ACHN (cell line): ENCODE data around the gene IQCF2.
"Not testable (repeated sequence)": the region's sequence is repeated elsewhere in the genome, so short reads cannot be mapped to it uniquely, and the experiment has no call there.

Source experiments
- DNase-seq: peaks from one replicate; pipeline ENCODE4 v3.0.0-alpha.2; 2015
- in situ Hi-C: cut with HindIII; loops from 2 replicates; pipeline ENCODE4 v1.10.0; 2017; ENCODE audit warnings: low sequenced_read_pairs, low pct_ligation_motif_present, low pct_unique_long_range_greater_than_20kb

Gene IQCF2

DNA sequence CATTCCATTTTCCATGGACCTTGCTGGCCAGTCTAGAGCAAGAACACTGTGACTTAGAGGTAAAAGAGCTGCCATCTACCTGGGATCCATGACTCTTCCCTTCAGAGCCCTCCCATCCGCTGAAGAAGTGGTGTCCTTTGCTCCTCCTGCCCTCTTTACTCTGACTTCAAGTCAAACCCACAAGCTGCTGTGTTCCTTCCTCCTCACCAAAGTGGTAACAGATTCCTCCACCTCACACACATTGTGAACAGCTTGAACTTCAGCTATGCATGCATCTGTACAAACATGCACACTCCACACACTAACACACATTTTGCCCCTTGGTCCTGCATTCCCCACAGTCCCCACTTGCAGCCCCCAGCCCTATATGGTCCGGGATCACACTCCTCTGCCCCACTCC is 13.0 kb downstream of the IQCF2 start:
- no peak for DNase-seq
- in situ Hi-C loops = no loop called here

DNA sequence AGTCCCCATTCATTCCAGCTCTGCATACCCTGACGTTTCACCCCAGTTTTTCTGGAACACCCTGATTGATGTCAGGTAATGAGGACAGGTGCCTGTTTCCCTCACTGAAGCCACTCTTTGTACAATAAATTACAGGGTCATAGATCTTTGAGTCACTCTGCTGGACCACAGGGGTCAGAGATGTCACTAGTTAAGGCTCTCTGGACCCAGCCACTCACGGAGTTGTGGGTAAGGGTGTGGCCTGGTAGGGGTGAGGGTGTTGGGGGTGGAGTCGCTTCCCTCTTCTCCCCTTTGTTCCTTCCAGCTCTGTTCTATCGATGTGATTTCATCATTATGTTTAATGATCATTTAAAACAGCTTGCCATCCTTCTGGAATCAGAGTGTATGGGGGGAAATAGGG is 13.5 kb downstream of the IQCF2 start:
- in situ Hi-C loops = no loop called here

DNA sequence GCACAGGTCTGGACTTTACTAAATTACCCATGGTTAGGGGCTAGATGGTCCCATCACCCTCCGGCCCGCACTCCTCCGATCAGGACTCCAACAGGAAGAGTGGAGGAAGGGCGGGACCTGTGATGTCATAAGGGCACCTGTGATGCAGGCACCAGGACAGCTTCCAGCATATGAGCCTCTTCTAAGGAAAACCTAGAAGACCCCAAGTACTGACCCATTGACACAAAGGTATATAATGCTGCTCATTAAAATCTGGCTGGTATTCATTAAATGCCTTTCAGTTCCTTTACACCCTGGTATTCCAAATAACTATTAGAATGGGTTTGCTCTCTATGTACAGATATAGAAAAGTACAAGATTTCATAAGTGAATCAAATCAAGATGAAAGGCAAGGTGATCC is 14.1 kb downstream of the IQCF2 start, which contains the start of gene IQCF5:
IQCF5 (minus strand) TSS at position 101 of the 400 bp plus-strand sequence; CDS start at position 31, 70 bp downstream.
- in situ Hi-C loops = no loop called here
- DNase-seq = no peak

More for the DNA sequence above, 13.5 kb downstream of the IQCF2 start:
- DNase-seq = no peak

DNA sequence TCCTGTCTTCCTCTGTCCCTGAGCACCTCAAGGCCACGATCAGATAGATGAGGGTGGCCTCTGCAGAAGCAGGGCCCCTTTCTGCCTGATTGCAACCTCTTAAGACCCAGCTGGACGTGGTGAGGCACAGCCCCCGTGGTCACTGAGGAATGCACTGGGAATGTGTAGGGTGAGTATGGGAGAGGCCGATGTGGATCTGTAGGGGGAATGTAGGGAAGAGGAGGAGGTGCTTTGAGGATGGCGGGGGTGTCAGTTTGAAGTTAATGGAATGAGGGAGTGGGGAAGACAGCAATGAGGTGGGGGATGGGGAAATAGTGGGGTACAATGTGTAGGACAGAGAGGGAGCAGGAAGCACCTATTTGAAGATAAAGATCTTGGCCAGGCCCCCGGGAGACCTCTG is 14.8 kb downstream of the IQCF2 start:
- no peak for DNase-seq
- in situ Hi-C loops = no loop called here

DNA sequence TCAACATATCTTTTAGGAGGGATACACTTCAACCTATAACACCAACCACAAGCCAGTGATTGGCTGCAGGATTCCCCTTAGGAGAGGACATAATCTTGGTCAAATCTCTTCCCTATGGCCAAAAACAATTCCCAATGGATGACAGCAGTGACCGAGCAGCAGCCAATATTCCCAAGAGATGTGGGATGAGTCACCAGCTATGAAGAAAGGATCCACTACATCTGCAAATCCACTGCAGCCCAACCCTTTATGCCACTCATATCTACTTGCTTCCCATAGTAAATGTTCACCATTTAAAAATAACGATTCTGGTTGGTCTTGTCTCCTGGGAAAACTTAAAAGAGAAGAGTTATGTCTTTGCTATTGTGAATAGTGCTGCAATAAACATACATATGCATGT is 18.5 kb downstream of the IQCF2 start:
- no peak for DNase-seq
- in situ Hi-C loops = no loop called here

DNA sequence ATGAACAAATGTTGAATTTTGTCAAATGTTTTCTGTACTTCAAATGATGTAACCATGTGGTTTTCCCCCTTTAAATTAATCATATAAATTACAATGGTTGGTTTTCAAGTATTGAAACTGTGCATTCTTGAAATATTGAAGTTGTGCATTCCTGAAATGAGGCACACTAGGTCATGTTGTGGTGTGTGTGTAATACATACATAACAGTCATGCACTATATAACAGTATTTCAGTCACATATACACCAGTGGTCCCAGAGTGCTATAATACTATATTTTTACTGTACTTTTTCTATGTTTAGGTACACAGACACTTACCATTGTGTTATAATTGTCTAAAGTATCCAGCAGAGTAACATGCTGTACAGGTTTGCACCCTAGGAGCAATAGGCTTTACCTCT is 25.0 kb downstream of the IQCF2 start:
- DNase-seq = no peak
- in situ Hi-C loops = no loop called here

DNA sequence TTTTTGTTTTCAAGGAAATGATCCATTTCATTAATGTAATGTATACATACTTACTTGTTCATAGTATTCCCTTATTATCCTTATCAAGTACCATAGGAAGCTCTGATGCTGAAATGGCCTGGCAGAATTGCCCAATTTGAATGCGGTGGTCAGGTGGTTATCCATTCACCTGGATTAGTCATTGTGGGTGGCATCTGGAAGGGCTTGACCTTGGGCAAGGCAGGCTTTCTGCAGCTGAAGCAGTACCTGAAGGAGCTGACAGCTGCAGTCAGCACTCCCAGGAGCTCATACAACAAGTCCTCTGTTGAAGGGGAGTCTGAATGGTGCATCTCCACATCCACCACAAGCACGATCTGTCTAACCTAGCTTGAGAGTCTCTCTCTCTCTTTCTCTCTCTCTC is 26.2 kb downstream of the IQCF2 start:
- in situ Hi-C loops = no loop called here
- DNase-seq = no peak

DNA sequence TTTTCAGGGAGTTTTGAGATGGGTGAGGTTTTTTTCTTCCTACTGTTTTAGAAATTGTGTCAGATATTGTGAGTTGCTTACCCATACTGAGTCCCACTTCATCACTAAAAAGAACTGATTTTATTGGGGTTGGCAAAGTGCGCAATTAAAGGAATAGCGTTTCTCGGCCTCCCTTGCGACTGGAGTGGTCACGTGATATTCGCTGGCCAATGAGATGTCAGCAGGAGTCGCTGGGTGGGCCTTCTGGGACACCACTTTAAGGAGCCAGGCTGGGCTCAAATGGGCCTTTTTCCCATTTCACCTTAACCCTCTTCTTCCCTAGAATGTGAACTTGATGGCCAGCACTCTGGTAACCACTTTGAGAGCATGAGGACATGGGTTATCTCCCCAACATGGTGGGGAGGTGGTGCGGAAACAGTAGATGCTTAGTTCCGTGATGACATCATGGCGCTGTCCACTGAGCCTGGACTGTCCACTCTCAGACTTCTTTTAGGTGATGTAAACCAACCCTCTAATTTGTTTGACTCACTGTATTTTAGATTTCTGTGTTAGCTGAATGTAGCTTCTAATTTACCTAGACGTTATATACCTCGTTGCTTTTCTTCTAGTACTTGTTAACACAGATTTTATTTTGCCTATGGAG is 27.2 kb downstream of the IQCF2 start:
- in situ Hi-C loops = no loop called here
- no peak for DNase-seq

DNA sequence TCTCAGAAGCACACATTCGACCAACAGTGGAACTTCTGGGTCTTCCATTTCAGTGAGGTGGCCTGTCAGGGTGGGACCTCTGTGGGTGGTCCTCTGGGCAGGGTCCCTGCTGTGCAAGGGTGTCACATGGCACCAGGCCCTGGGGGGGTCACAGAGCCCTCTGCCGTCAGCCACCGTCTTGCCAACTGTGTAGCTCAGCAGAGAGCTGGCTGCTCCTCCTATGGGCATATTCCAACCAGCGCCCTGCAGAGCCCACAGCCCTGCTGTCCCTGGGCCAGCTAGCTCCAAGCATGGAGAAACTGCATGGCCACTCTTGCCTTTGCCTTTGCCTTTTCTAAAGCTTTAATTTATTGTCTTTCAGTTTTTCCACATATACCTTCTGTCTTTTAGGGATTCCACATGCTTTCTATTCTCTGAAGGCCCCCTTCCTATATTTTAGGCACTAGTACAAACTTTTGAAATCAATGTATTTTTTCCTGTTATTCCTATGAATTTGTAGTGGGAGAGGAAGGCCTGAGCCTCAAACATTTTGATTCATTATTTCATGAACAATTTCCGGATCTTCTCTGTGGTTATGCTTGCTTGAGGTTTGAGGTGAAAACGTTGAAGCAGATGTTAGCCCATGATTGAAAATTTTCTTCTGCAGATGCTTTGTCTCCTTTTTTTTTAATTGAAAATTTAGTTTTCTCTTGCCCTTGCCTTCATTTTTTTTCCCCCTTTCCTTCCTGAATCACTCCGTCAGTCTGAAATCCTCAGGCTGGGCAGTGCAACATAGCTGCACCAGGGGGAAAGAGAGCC is 30.0 kb downstream of the IQCF2 start:
- DNase-seq = no peak
- in situ Hi-C loops = no loop called here

DNA sequence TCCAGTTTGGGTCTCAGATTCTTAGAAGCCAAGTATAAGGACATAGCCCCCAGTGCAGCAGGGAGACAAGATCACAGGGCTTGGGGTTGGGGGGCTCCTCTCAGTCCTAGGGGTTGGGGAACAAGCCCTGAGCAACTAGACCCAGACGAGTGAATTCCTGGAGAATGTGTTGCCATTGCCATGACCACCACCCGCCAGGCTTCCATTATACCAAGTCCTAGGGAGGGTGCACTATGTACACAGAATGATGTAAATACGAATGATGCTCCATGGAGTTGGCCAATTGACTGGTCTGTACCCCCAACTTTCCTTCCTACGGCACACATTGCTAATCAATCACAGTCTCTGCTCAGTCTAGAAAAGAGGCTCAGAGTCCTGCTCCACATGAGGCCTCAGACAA is 33.0 kb downstream of the IQCF2 start:
- in situ Hi-C loops = no loop called here
- DNase-seq = no peak

DNA sequence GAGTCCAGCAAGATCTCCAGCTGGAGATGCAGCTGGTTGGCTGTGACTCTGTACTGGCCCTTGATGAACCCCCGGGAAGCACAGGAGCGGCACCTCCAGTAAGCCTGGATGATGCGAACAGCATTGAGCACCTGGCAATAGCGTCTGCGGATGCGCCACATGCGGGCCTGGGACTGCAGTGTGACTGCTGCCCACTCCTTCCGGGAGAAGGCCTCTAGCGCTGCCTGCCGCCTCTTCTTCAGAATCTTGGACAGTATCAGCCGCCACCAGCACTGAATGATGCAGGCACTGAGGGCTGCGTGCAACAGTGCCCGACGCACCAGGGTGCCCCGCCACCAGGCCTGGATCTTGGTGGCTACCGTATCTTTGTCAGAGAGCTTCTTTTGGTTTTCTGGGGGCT is 33.5 kb downstream of the IQCF2 start:
- in situ Hi-C loops = no loop called here
- no peak for DNase-seq

DNA sequence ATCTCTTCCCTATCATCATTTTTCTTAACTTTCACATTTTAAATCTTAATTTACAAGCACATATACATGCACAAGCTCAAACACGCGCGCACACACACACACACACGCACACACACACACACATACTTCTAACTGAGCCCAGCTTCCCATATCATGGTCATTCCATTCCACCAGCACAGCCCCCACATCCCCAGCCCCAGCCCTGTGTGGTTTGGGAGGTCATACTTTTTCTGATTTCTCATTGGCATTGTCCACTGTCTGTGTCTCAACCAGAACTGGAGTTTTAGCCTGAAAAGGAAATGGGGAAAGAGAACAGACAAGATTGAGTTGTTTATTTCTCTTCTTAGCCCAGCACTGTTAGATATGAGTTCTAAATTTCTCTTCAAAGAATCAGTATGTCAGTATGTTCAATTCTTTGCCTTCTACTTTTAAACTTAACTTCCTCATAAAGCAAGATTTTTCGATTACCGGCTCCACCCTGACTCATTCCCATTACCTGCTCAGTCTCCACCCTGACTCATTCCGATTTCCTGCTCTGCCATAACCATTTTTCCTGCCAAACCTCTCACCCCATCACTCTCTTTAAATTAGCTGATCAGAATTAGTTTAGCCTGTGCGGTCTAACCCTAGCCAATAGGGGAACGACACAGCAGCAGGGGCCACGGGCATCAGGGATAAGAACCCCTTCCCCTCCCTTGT is 35.3 kb downstream of the IQCF2 start:
- in situ Hi-C loops = no loop called here
- DNase-seq = no peak

DNA sequence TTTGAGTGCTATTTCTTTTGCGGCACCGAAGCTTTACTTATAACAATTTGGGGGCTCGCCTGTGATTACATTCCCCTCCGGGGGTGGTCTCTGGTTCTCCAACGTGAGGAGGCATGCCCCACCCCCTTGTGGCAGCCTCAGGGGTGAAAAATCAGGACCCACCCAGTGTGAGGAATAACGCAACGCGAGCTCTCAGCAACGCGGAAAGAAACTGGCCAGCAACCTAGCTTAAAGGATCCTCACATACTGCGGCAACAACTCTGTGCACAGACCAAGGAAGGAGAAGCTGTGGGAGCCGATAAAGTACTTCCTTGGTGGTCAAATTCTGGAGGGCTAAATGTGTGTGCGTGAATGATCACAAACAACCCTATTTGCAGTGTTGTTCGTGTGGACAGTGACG is 36.0 kb downstream of the IQCF2 start:
- DNase-seq = no peak
- in situ Hi-C loops = no loop called here

DNA sequence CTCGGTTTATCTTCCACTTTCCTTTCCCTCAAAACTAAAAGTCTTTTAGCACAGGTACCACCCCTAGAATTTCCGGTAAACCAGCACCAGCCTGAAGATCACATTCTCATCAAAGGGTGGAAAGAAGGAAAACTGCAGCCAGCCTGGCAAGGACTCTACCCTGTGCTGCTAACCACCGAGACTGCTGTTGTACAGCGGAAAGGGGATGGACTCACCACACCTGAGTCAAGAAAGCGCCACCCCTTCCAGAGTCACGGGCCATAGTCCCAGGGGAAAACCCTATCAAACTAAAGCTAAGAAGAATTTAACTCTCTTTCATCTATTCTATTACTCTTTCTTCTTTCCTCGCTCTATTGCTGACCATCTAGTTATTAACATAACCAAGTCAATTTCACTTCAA is 38.6 kb downstream of the IQCF2 start:
- DNase-seq, in situ Hi-C loops: not testable (repeated sequence)

DNA sequence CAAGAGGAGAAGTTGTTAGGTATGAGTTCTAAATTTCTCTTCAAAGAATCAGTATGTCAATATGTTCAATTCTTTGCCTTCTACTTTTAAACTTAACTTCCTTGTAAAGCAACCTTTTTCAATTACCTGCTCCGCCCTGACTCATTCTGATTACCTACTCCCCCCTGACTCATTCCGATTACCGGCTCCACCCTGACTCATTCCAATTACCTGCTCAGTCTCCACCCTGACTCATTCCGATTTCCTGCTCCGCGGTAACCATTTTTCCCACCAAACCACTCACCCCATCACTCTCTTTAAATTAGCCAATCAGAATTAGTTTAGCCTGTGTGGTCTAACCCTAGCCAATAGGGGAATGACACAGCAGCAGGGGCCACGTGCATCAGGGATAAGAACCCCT is 40.9 kb downstream of the IQCF2 start:
- in situ Hi-C loops = not testable (repeated sequence)
- DNase-seq = peak; percentile 3

DNA sequence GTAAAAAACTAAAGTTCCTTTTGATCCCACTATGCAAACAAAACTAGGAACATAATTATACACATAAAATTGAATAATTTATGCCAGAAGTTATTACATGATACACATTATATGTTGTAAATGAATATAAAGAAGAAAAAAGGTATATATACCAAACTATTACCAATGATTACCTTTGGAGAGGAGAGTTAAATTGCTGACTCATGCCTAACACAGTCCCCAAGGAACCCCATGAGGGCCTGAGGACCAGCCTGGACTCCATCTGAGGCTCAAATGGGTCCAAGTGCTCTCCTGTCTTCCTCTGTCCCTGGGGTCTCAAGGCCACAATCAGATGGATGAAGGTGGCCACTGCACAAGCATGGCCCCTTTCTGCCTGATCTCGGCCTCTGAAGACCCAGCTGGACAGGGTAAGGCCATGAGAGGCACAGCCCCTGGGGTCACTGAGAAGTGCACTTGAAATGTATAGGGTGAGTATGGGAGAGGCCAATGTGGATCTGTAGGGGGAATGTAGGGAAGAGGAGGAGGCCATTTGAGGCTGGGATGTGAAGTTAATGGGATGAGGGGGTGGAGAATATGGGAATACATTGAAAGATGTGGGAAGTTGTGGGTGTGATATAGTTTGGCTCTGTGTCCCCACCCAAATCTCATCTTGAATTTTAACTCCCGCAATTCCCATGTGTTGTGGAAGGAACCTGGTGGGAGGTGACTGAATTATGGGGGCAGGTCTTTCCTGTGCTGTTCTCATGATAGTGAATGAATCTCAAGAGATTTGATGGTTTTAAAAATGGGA is 42.8 kb downstream of the IQCF2 start:
- in situ Hi-C loops = no loop called here
- no peak for DNase-seq

DNA sequence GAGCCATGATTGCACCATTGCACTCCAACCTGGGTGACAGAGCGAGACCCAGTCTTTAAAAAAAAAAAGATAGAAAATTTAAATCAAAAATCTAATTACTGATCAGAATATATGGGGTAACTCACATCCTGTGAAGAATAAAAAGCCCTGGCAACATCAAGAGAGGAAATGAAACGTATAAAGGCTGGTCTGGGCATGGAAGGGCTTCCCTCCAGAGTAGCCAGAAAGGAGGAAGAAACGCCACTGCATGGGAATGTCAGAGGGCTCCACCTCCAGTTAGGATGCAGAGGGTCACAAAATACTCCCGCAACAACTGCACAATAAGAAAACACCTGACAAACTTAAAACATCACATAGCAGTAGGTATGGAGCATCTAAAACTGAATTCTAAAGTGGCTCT is 46.6 kb downstream of the IQCF2 start:
- in situ Hi-C loops = no loop called here
- no peak for DNase-seq
